ENCODE measurements around the gene LURAP1L. TPM values are rescaled to one million over a fixed set of nuclear protein-coding genes. Genes with fewer than 3 reads are reported as not detected.

LURAP1L gene
- total RNA-seq, 4 donors from 2014 or later, result 11.4 to 28.8 (median 23.9) TPM

- Histone ChIP-seq H3K27me3 (no peaks in the 10 kb centered on the region), H3K36me3 (no peaks in the 10 kb centered on the region), H3K4me3 (peak overlapping the region in 1 of 4 donors; percentile 7), H3K4me1 (peaks cover 6 to 70% (median 46%) of the 10 kb centered on the region in 4 donors), H3K27ac (replicated peaks in 1 of 4) (peak overlapping the region; percentile 77 to 81 (median 80)), H3K9me3 (peaks cover 0 to 7% (median 2%) of the 10 kb centered on the region in 4 donors)
- TF ChIP-seq POLR2A (IDR thresholded peaks at IDR 0.05; ENCODE audit: low read depth), result no peak
- TF ChIP-seq POLR2AphosphoS5 (IDR thresholded peaks at IDR 0.05), result peak in 1 of 2 donors; percentile 45
- intact Hi-C loops (cut with DNase I), result no loop called here
- no peak for DNase-seq (ENCODE audit: extremely low spot score)
- whole genome bisulfite sequencing, result 59% methylated on average over 6 of the region's 6 CpGs
These were observed 9.8 kb downstream of the LURAP1L start for GRCh38 chr9:12784461-12785259.

GRCh38 chr9:12785260-12785770 lies 10.5 kb downstream of the LURAP1L start:
- intact Hi-C loops (cut with DNase I), result no loop called here
- Histone ChIP-seq H3K9me3 (peaks cover 0 to 7% (median 2%) of the 10 kb centered on the region in 4 donors), H3K27me3 (no peaks in the 10 kb centered on the region), H3K27ac (replicated peaks in 1 of 4) (peak overlapping the region; percentile 77 to 81 (median 80)), H3K4me1 (peaks cover 6 to 70% (median 44%) of the 10 kb centered on the region in 4 donors), H3K36me3 (no peaks in the 10 kb centered on the region), H3K4me3 (peak overlapping the region in 2 of 4 donors; percentile 0 to 7)
- WGBS, result 48% methylated on average over 2 of the region's 2 CpGs
- DNase-seq (ENCODE audit: extremely low spot score), result no peak
- peak in 1 of 2 donors; percentile 40 for TF ChIP-seq POLR2AphosphoS5 (IDR thresholded peaks at IDR 0.05)
- no peak for TF ChIP-seq EP300 (IDR thresholded peaks at IDR 0.05)
- TF ChIP-seq POLR2A (IDR thresholded peaks at IDR 0.05; ENCODE audit: low read depth), result no peak

- H3K27ac ChIP-seq (replicated peaks in 1 of 4), result peak overlapping the region; percentile 77 to 81 (median 80)
- H3K4me3 ChIP-seq, result no peak overlapping the region
- no peaks in the 10 kb centered on the region for H3K36me3 ChIP-seq
- no peaks in the 10 kb centered on the region for H3K27me3 ChIP-seq
- peaks cover 6 to 70% (median 46%) of the 10 kb centered on the region in 4 donors for H3K4me1 ChIP-seq
- H3K9me3 ChIP-seq, result peaks cover 0 to 7% (median 2%) of the 10 kb centered on the region in 4 donors
- intact Hi-C loops (cut with DNase I), result no loop called here
- TF ChIP-seq CTCF (IDR thresholded peaks at IDR 0.05), result no peak
- TF ChIP-seq EP300 (IDR thresholded peaks at IDR 0.05), result no peak
- TF ChIP-seq POLR2AphosphoS5 (IDR thresholded peaks at IDR 0.05), result no peak
- TF ChIP-seq POLR2A (IDR thresholded peaks at IDR 0.05; ENCODE audit: low read depth), result no peak
- DNase-seq (ENCODE audit: extremely low spot score), result no peak
These were observed 11.1 kb downstream of the LURAP1L start for GRCh38 chr9:12785941-12786340.

- no peak for DNase-seq (ENCODE audit: extremely low spot score)
- peaks cover 6 to 87% (median 62%) of the 10 kb centered on the region in 4 donors for H3K4me1 ChIP-seq
- intact Hi-C loops (cut with DNase I), result no loop called here
- no peaks in the 10 kb centered on the region for H3K27me3 ChIP-seq
- H3K36me3 ChIP-seq, result no peaks in the 10 kb centered on the region
- H3K4me3 ChIP-seq, result no peak overlapping the region
- no peaks in the 10 kb centered on the region for H3K9me3 ChIP-seq
- H3K27ac ChIP-seq (replicated peaks in 1 of 4), result no peak overlapping the region
- no peak for TF ChIP-seq CTCF (IDR thresholded peaks at IDR 0.05)
- TF ChIP-seq EP300 (IDR thresholded peaks at IDR 0.05), result no peak
- TF ChIP-seq POLR2AphosphoS5 (IDR thresholded peaks at IDR 0.05), result no peak
- no peak for TF ChIP-seq POLR2A (IDR thresholded peaks at IDR 0.05; ENCODE audit: low read depth)
These were observed 15.2 kb downstream of the LURAP1L start for GRCh38 chr9:12790001-12790400.

GRCh38 chr9:12790883-12791282 lies 16.1 kb downstream of the LURAP1L start:
- Histone ChIP-seq H3K4me3 (no peak overlapping the region), H3K4me1 (peaks cover under 1 to 80% (median 58%) of the 10 kb centered on the region in 4 donors), H3K27me3 (no peaks in the 10 kb centered on the region), H3K36me3 (no peaks in the 10 kb centered on the region), H3K27ac (replicated peaks in 1 of 4) (no peak overlapping the region), H3K9me3 (no peaks in the 10 kb centered on the region)
- no peak for DNase-seq (ENCODE audit: extremely low spot score)
- WGBS, result 75% methylated on average over 3 of the region's 3 CpGs
- intact Hi-C loops (cut with DNase I), result no loop called here
- TF ChIP-seq EP300 (IDR thresholded peaks at IDR 0.05) (no peak), POLR2A (IDR thresholded peaks at IDR 0.05; ENCODE audit: low read depth) (no peak), POLR2AphosphoS5 (IDR thresholded peaks at IDR 0.05) (no peak), CTCF (IDR thresholded peaks at IDR 0.05) (no peak)
